GM19463 (cell line): Measurements from ENCODE around the gene PAOX.

Source experiments
- ATAC-seq: cut with Tn5 transposase; IDR thresholded peaks from one replicate; pipeline ENCODE4 v1.9.1; 2021; ENCODE audit warnings: mild to moderate bottlenecking, moderate library complexity; ENCODE audit not compliant: unreplicated experiment

The PAOX gene

GRCh38 chr10:133379152-133379800 lies at the start of gene PAOX:
PAOX (plus strand) TSS chr10:133379262; CDS start chr10:133379317, 55 bp downstream.
- ATAC-seq, result peak; percentile 52

GRCh38 chr10:133329491-133330202 lies 49.4 kb upstream of the PAOX start:
- ATAC-seq, result peak; percentile 88

GRCh38 chr10:133332936-133333699 lies 45.9 kb upstream of the PAOX start:
- ATAC-seq, result no peak

GRCh38 chr10:133334503-133335245 lies 44.4 kb upstream of the PAOX start:
- no peak for ATAC-seq

- ATAC-seq, result no peak
Measured at GRCh38 chr10:133335246-133336117, 43.6 kb upstream of the PAOX start.

GRCh38 chr10:133336118-133336576 lies 42.9 kb upstream of the PAOX start:
- no peak for ATAC-seq

- no peak for ATAC-seq
Measured at GRCh38 chr10:133336577-133337369, 42.3 kb upstream of the PAOX start, which contains the start of gene CALY. CALY (minus strand) TSS chr10:133336896; CDS start chr10:133328989, 7,907 bp downstream.

GRCh38 chr10:133337370-133337725 lies 41.7 kb upstream of the PAOX start:
- ATAC-seq, result no peak

GRCh38 chr10:133338080-133339071 lies 40.7 kb upstream of the PAOX start:
- ATAC-seq, result no peak

GRCh38 chr10:133339708-133340380 lies 39.2 kb upstream of the PAOX start:
- no peak for ATAC-seq

- no peak for ATAC-seq
Measured at GRCh38 chr10:133341983-133342382, 37.1 kb upstream of the PAOX start.

- ATAC-seq, result no peak
Measured at GRCh38 chr10:133342942-133343341, 36.1 kb upstream of the PAOX start.

- ATAC-seq, result no peak
Measured at GRCh38 chr10:133343558-133343957, 35.5 kb upstream of the PAOX start.

GRCh38 chr10:133344236-133344635 lies 34.8 kb upstream of the PAOX start:
- ATAC-seq, result no peak

- no peak for ATAC-seq
Measured at GRCh38 chr10:133346413-133346812, 32.6 kb upstream of the PAOX start.

- no peak for ATAC-seq
Measured at GRCh38 chr10:133347710-133348517, 31.1 kb upstream of the PAOX start.

GRCh38 chr10:133349160-133349568 lies 29.9 kb upstream of the PAOX start:
- ATAC-seq, result no peak
